HCT116 (cell line): ENCODE measurements around the gene TYK2. TPM values are rescaled to one million over a fixed set of nuclear protein-coding genes. Genes with fewer than 3 reads are reported as not detected.
A peak's percentile ranks its signal among the peaks of the same experiment; 100 is the strongest.

Source experiments
- ATAC-seq: fragments of 200-7000 bp; cut with Tn5 transposase; 2 replicates; pipeline ENCODE4 v1.9.1; 2020; ENCODE audit warnings: mild to moderate bottlenecking, moderate library complexity
- BruUV-seq: library from RNA; stranded (reverse); fragments of 400-500 nt; replicated peaks from 2 replicates; lab custom pipeline; 2021; lab: Mats Ljungman, UMichigan
- CTCF ChIA-PET: fragments of 300-600 bp; sonication (Branson Sonifier 250); formaldehyde crosslinking; loops from one replicate; lab custom pipeline; 2021; ENCODE audit warnings: antibody characterized with exemption; lab: Charles Lee
- POLR2A ChIA-PET: fragments of 300-600, 350-600 bp; sonication (Branson Sonifier 250); formaldehyde crosslinking; loops from one replicate; lab custom pipeline; 2021; ENCODE audit warnings: antibody characterized with exemption; lab: Charles Lee
- RAD21 ChIA-PET, 2 experiments: fragments of 300-600 bp; sonication (Branson Sonifier 250); formaldehyde crosslinking; loops; one replicate each; lab custom pipeline; 2023; ENCODE audit warnings: low total read pairs in 2 of 2; ENCODE audit not compliant: uncharacterized antibody in 2 of 2, unreplicated experiment in 2 of 2, low non-redundant PET in 1 of 2; lab: Charles Lee
- DNase-seq: peaks from one replicate; pipeline ENCODE4 v3.0.0-alpha.2; 2010; ENCODE audit warnings: low read depth, low spot score
- H2AFZ ChIP-seq: fragments of 200-600 bp; shearing (Covaris generic), sonication (generic); 2 replicates; pipeline ENCODE4 v1.6.1; 2017; ENCODE audit warnings: low read depth, mixed run types, mixed read lengths, antibody characterized with exemption, low read length; ENCODE audit not compliant: poor library complexity, severe bottlenecking
- H3K27ac ChIP-seq: 2 replicates; pipeline ENCODE4 v1.5.1; 2012; ENCODE audit warnings: low read depth, low read length
- H3K27me3 ChIP-seq: fragments of 200-600 bp; sonication (generic); 2 replicates; pipeline ENCODE4 v1.6.1; 2016; ENCODE audit warnings: mixed run types, low read length, mixed read lengths; ENCODE audit not compliant: insufficient read depth
- H3K36me3 ChIP-seq, 2 experiments: fragments of 200-500 bp in 1 of 2; fragments of 200-600 bp in 1 of 2; sonication (Bioruptor generic) in 1 of 2; sonication (generic) in 1 of 2; 2 replicates each; pipeline versions ENCODE4 v1.5.1 to v1.6.1; 2014 to 2016; ENCODE audit warnings: low read length in 2 of 2, inconsistent platforms in 1 of 2, mixed read lengths in 1 of 2, mixed run types in 1 of 2; ENCODE audit not compliant: insufficient read depth in 2 of 2, control insufficient read depth in 1 of 2
- H3K4me1 ChIP-seq, 2 experiments: fragments of 200-600 bp in 1 of 2; sonication (generic) in 1 of 2; 2 replicates each; pipeline versions ENCODE4 v1.5.1 to v1.6.1; 2012 to 2017; ENCODE audit warnings: low read length in 2 of 2, inconsistent platforms in 1 of 2, mild to moderate bottlenecking in 1 of 2, mixed read lengths in 1 of 2, mixed run types in 1 of 2, moderate library complexity in 1 of 2; ENCODE audit not compliant: insufficient read depth in 2 of 2, control insufficient read depth in 1 of 2
- H3K4me2 ChIP-seq: fragments of 200-600 bp; sonication (generic); 2 replicates; pipeline ENCODE4 v1.6.1; 2017; ENCODE audit warnings: mixed run types, low read length, mixed read lengths
- H3K4me3 ChIP-seq, 2 experiments: fragments of 200-600 bp in 1 of 2; sonication (generic) in 1 of 2; replicated peaks in 1 of 2; 2 replicates each; pipeline ENCODE4 v1.5.1; 2011 to 2016; ENCODE audit warnings: low read length in 2 of 2, control low read depth in 1 of 2, low read depth in 1 of 2, mild to moderate bottlenecking in 1 of 2, mixed read lengths in 1 of 2, mixed run types in 1 of 2
- H3K79me2 ChIP-seq: fragments of 200-600 bp; sonication (generic); 2 replicates; pipeline ENCODE4 v1.6.1; 2017; ENCODE audit warnings: mild to moderate bottlenecking, mixed run types, low read length, moderate library complexity, mixed read lengths; ENCODE audit not compliant: insufficient read depth
- H3K9ac ChIP-seq: fragments of 200-600 bp; sonication (generic); 2 replicates; pipeline ENCODE4 v1.6.1; 2016; ENCODE audit warnings: low read length, mixed read lengths
- H3K9me2 ChIP-seq: fragments of 200-600 bp; sonication (generic), shearing (Covaris generic); 2 replicates; pipeline ENCODE4 v1.6.1; 2017; ENCODE audit warnings: mixed run types, mild to moderate bottlenecking, moderate library complexity; ENCODE audit not compliant: insufficient read depth
- H3K9me3 ChIP-seq, 2 experiments: fragments of 200-500 bp in 1 of 2; fragments of 200-600 bp in 1 of 2; sonication (Bioruptor generic) in 1 of 2; sonication (generic) in 1 of 2; 2 replicates each; pipeline ENCODE4 v1.6.1; 2014 to 2017; ENCODE audit warnings: low read length in 2 of 2, mixed read lengths in 2 of 2, inconsistent platforms in 1 of 2, low read depth in 1 of 2, mild to moderate bottlenecking in 1 of 2, mixed run types in 1 of 2, moderate library complexity in 1 of 2; ENCODE audit not compliant: control insufficient read depth in 1 of 2, insufficient read depth in 1 of 2
- H4K20me1 ChIP-seq: fragments of 200-600 bp; sonication (generic), shearing (Covaris generic); 2 replicates; pipeline ENCODE4 v1.6.1; 2017; ENCODE audit warnings: mixed run types, mild to moderate bottlenecking, moderate library complexity; ENCODE audit not compliant: insufficient read depth
- CEBPB ChIP-seq: IDR thresholded peaks from 2 replicates; pipeline ENCODE4 v1.6.1; 2012; ENCODE audit warnings: low read depth
- CTCF ChIP-seq, 3 experiments: fragments of 200-600 bp in 1 of 3; sonication (generic) in 1 of 3; IDR thresholded peaks in 2 of 3; conservative IDR thresholded peaks in 1 of 3; 2 replicates each; pipeline ENCODE4 v1.5.1; 2012 to 2017; ENCODE audit warnings: low read depth in 2 of 3, low read length in 2 of 3, antibody characterized with exemption in 1 of 3, borderline replicate concordance in 1 of 3, control low read depth in 1 of 3, mild to moderate bottlenecking in 1 of 3, mixed read lengths in 1 of 3, mixed run types in 1 of 3, moderate library complexity in 1 of 3; ENCODE audit not compliant: insufficient read depth in 1 of 3
- EZH2phosphoT487 ChIP-seq: fragments of 200-600 bp; IDR thresholded peaks from 2 replicates; pipeline ENCODE4 v1.6.1; 2018; ENCODE audit warnings: antibody characterized with exemption, borderline replicate concordance
- POLR2A ChIP-seq: IDR thresholded peaks from 2 replicates; pipeline ENCODE4 v1.7.0; 2011; ENCODE audit warnings: borderline replicate concordance; ENCODE audit not compliant: insufficient read depth, insufficient read length; ENCODE audit errors: extremely low read depth
- POLR2AphosphoS5 ChIP-seq: IDR thresholded peaks from 2 replicates; pipeline ENCODE4 v1.6.1; 2011; ENCODE audit warnings: mild to moderate bottlenecking, low read depth, low read length, moderate library complexity
- RAD21 ChIP-seq: IDR thresholded peaks from 2 replicates; pipeline ENCODE4 v1.6.1; 2012; ENCODE audit warnings: low read depth, mild to moderate bottlenecking
- SRF ChIP-seq: IDR thresholded peaks from 2 replicates; pipeline ENCODE4 v1.6.1; 2012; ENCODE audit warnings: low read depth
- YY1 ChIP-seq: IDR thresholded peaks from 2 replicates; pipeline ENCODE4 v1.6.1; 2011; ENCODE audit warnings: low read length, low read depth, moderate library complexity, mild to moderate bottlenecking; ENCODE audit not compliant: insufficient replicate concordance; ENCODE audit errors: extremely low read depth
- ZFX ChIP-seq: fragments of 450-650 bp; IDR thresholded peaks from 2 replicates; pipeline ENCODE4 v1.6.1; 2017
- ZNF274 ChIP-seq: fragments of 200-500 bp; sonication (Bioruptor generic); IDR thresholded peaks from 2 replicates; pipeline ENCODE4 v1.6.1; 2014; ENCODE audit warnings: mild to moderate bottlenecking, low read depth, low read length, inconsistent platforms
- intact Hi-C: fragments of 100-400 bp; cut with micrococcal nuclease; formaldehyde crosslinking; loops from 2 replicates; pipeline ENCODE4 v1.10.0; 2022
- total RNA-seq: library from RNA; stranded (reverse); gene quantifications from one replicate; pipeline ENCODE4 v1.2.1, GENCODE V29; 2021; ENCODE audit not compliant: unreplicated experiment

The TYK2 gene
- total RNA-seq, 1 experiment from 2014 or later = 110 TPM

GRCh38 chr19:10379880-10380312, 476 bp downstream of the TYK2 start:
- peak overlapping the region; percentile 24 for H2AFZ ChIP-seq
- peaks cover 9% of the 10 kb centered on the region for H3K79me2 ChIP-seq
- ChIA-PET RAD21 (interaction anchor here in 1 of 2 experiments (1.1 kb wide), 1 partner anchor 109 kb away, joined by 3 read pairs; the partner anchor contains the start of gene ICAM1), POLR2A (interaction anchor here (0.7 to 1.4 kb wide), 5 partner anchors 9 to 121 kb away, joined by 4 to 8 read pairs (median 5); partner anchors contain the start of genes ICAM5 and RAVER1), CTCF (interaction anchor here (0.8 to 2.5 kb wide), 6 partner anchors 9 to 120 kb away, joined by 3 to 27 read pairs (median 6); no protein-coding TSS in a partner anchor)
- H3K27ac ChIP-seq = peak overlapping the region; percentile 86
- ATAC-seq (peak; percentile 2), DNase-seq (no peak)
- peak overlapping the region; percentile 80 to 96 for H3K4me3 ChIP-seq
- H3K27me3 ChIP-seq = no peaks in the 10 kb centered on the region
- TSS peak; percentile 93 for BruUV-seq
- intact Hi-C loops = loop anchor here (2.0 kb wide), 1 partner anchor 45 kb away; no protein-coding TSS in a partner anchor
- peak overlapping the region; percentile 83 for H3K9ac ChIP-seq
- H3K9me3 ChIP-seq = no peaks in the 10 kb centered on the region
- H3K4me1 ChIP-seq = peaks cover 2 to 13% of the 10 kb centered on the region in 2 experiments; a peak in 3 of 4 replicates
- peaks cover 0 to 5% of the 10 kb centered on the region in 2 experiments; a peak in 2 of 4 replicates for H3K36me3 ChIP-seq
- H3K9me2 ChIP-seq = no peaks in the 10 kb centered on the region
- H3K4me2 ChIP-seq = peak overlapping the region; percentile 100
- H4K20me1 ChIP-seq = no peaks in the 10 kb centered on the region
- no peak for TF ChIP-seq RAD21
- TF ChIP-seq POLR2AphosphoS5 = no peak
- no peak for TF ChIP-seq CTCF (IDR thresholded peaks at IDR 0.05 in 2 of 3, conservative IDR thresholded peaks at IDR 0.05 in 1 of 3; ENCODE audit: borderline replicate concordance in 1 of 3, insufficient read depth in 1 of 3, low read depth in 2 of 3, low read length in 2 of 3)

GRCh38 chr19:10378124-10378523, 2.2 kb downstream of the TYK2 start:
- H3K27me3 ChIP-seq = no peaks in the 10 kb centered on the region
- H4K20me1 ChIP-seq = no peaks in the 10 kb centered on the region
- H3K4me3 ChIP-seq = no peak overlapping the region
- no peak overlapping the region for H3K4me2 ChIP-seq
- no peaks in the 10 kb centered on the region for H3K9me3 ChIP-seq
- no peaks in the 10 kb centered on the region for H3K9me2 ChIP-seq
- DNase-seq (no peak), ATAC-seq (no peak)
- no TSS peak for BruUV-seq
- peaks cover 2 to 13% of the 10 kb centered on the region in 2 experiments; a peak in 3 of 4 replicates for H3K4me1 ChIP-seq
- intact Hi-C loops = no loop called here
- ChIA-PET CTCF (no interaction called here), POLR2A (no interaction called here), RAD21 (no interaction called here)
- H3K27ac ChIP-seq = no peak overlapping the region
- TF ChIP-seq CTCF (IDR thresholded peaks at IDR 0.05 in 2 of 3, conservative IDR thresholded peaks at IDR 0.05 in 1 of 3; ENCODE audit: borderline replicate concordance in 1 of 3, insufficient read depth in 1 of 3, low read depth in 2 of 3, low read length in 2 of 3) (no peak), CEBPB (no peak), EZH2phosphoT487 (no peak), POLR2A (no peak), ZNF274 (no peak), ZFX (no peak), YY1 (no peak), SRF (no peak)
- peaks cover 0 to 6% of the 10 kb centered on the region in 2 experiments; a peak in 2 of 4 replicates for H3K36me3 ChIP-seq
- no peak overlapping the region for H2AFZ ChIP-seq
- no peak overlapping the region for H3K9ac ChIP-seq
- peaks cover 9% of the 10 kb centered on the region for H3K79me2 ChIP-seq
